CD4-positive, alpha-beta memory T cell (primary cell): ENCODE measurements around the gene KRTAP29-1. TPM values are rescaled to one million over a fixed set of nuclear protein-coding genes. Genes with fewer than 3 reads are reported as not detected.
A peak's percentile ranks its signal among the peaks of the same experiment; 100 is the strongest.

Source experiments
- CTCF ChIA-PET: fragments of 350-600 bp; sonication (Branson Sonifier 250); formaldehyde crosslinking; loops from one replicate; lab custom pipeline; 2021; ENCODE audit warnings: inconsistent platforms; ENCODE audit not compliant: partially characterized antibody; lab: Charles Lee
- POLR2A ChIA-PET: fragments of 350-600 bp; sonication (Branson Sonifier 250); formaldehyde crosslinking; loops from one replicate; lab custom pipeline; 2021; ENCODE audit not compliant: partially characterized antibody; lab: Charles Lee
- DNase-seq, 5 donors: peaks; one replicate each; pipeline versions ENCODE4 v3.0.0 to v3.0.0-alpha.2; 2020 to 2022; ENCODE audit warnings: mixed read lengths in 1 of 5
- H3K27ac ChIP-seq: one replicate; pipeline ENCODE4 v1.7.0; 2013; ENCODE audit warnings: low read depth, low read length
- H3K27me3 ChIP-seq: 2 replicates; pipeline ENCODE4 v1.7.0; 2013; ENCODE audit warnings: mild to moderate bottlenecking, low read length, moderate library complexity; ENCODE audit not compliant: insufficient read depth
- H3K36me3 ChIP-seq: 2 replicates; pipeline ENCODE4 v1.7.0; 2013; ENCODE audit warnings: mild to moderate bottlenecking, low read length, moderate library complexity; ENCODE audit not compliant: insufficient read depth
- H3K4me1 ChIP-seq: 2 replicates; pipeline ENCODE4 v1.7.0; 2013; ENCODE audit warnings: mild to moderate bottlenecking, low read length, moderate library complexity; ENCODE audit not compliant: insufficient read depth
- H3K4me3 ChIP-seq, 2 donors: one replicate each; pipeline ENCODE4 v1.7.0; 2013; ENCODE audit warnings: low read length in 2 of 2, mild to moderate bottlenecking in 1 of 2
- H3K9me3 ChIP-seq, 2 donors: one replicate each; pipeline ENCODE4 v1.7.0; 2013; ENCODE audit warnings: low read length in 2 of 2, control low read depth in 1 of 2; ENCODE audit not compliant: control insufficient read depth in 1 of 2
- H3K27ac Mint-ChIP-seq, 7 donors: one replicate each; pipeline ENCODE4 v1.8.0; 2020 to 2021; ENCODE audit warnings: mixed read lengths in 7 of 7, mild to moderate bottlenecking in 6 of 7, inconsistent platforms in 3 of 7, moderate library complexity in 3 of 7
- H3K27me3 Mint-ChIP-seq, 2 donors: one replicate each; pipeline ENCODE4 v1.8.0; 2020 to 2021; ENCODE audit warnings: mixed read lengths in 2 of 2
- H3K36me3 Mint-ChIP-seq, 2 donors: one replicate each; pipeline ENCODE4 v1.8.0; 2020 to 2021; ENCODE audit warnings: mixed read lengths in 2 of 2, inconsistent platforms in 1 of 2, mild to moderate bottlenecking in 1 of 2
- H3K4me1 Mint-ChIP-seq, 4 donors: one replicate each; pipeline ENCODE4 v1.8.0; 2020 to 2021; ENCODE audit warnings: mixed read lengths in 4 of 4, mild to moderate bottlenecking in 1 of 4
- H3K4me3 Mint-ChIP-seq, 8 donors: one replicate each; pipeline ENCODE4 v1.8.0; 2020 to 2021; ENCODE audit warnings: mixed read lengths in 8 of 8, mild to moderate bottlenecking in 7 of 8, moderate library complexity in 6 of 8, inconsistent platforms in 3 of 8
- H3K9me3 Mint-ChIP-seq, 8 donors: one replicate each; pipeline ENCODE4 v1.8.0; 2020 to 2021; ENCODE audit warnings: mixed read lengths in 8 of 8, mild to moderate bottlenecking in 5 of 8, inconsistent platforms in 3 of 8, moderate library complexity in 1 of 8
- intact Hi-C: fragments of 100-400 bp; cut with micrococcal nuclease; formaldehyde crosslinking; loops from one replicate; pipeline ENCODE4 v1.15.1; 2023
- polyA plus RNA-seq, 2 donors: library from polyadenylated mRNA; unstranded; fragments of 300-500 nt; fragmentation: Illumina TruSeq; gene quantifications; one replicate each; pipeline ENCODE4 v1.2.3, GENCODE V29; 2021
- total RNA-seq, 2 experiments: library from RNA; stranded (reverse); gene quantifications; one replicate each; pipeline ENCODE4 v1.2.3, GENCODE V29; 2021

Gene KRTAP29-1
- total and polyA plus RNA-seq, 4 experiments from 2014 or later, result not detected

- peaks cover 51 to 80% (median 60%) of the 10 kb centered on the region in 4 donors for H3K4me1 Mint-ChIP-seq
- no peak overlapping the region for H3K27ac ChIP-seq
- no peaks in the 10 kb centered on the region for H3K36me3 Mint-ChIP-seq
- POLR2A ChIA-PET, result interaction anchor here (1.4 kb wide), 1 partner anchor 26 kb away, joined by 8 read pairs; the partner anchor contains the start of gene KRTAP16-1
- peak overlapping the region in 1 of 2 donors; percentile 18 for H3K4me3 ChIP-seq
- H3K9me3 ChIP-seq, result no peaks in the 10 kb centered on the region
- H3K36me3 ChIP-seq, result no peaks in the 10 kb centered on the region
- intact Hi-C loops, result no loop called here
- peak in 1 of 5 donors; percentile 40 for DNase-seq
- peak overlapping the region; percentile 59 to 92 (median 86) for H3K27ac Mint-ChIP-seq
- peak overlapping the region in 5 of 8 donors; percentile 46 to 72 (median 51) for H3K4me3 Mint-ChIP-seq
- peaks cover 64% of the 10 kb centered on the region for H3K4me1 ChIP-seq
- peaks cover 0 to 1% (median 0%) of the 10 kb centered on the region in 8 donors for H3K9me3 Mint-ChIP-seq
- H3K27me3 ChIP-seq, result no peaks in the 10 kb centered on the region
- H3K27me3 Mint-ChIP-seq, result no peaks in the 10 kb centered on the region
- CTCF ChIA-PET, result interaction anchor here (1.6 kb wide), 1 partner anchor 314 kb away, joined by 4 read pairs; no protein-coding TSS in a partner anchor
Observed at GRCh38 chr17:41334385-41335305, 32.0 kb upstream of the KRTAP29-1 start.

DNA sequence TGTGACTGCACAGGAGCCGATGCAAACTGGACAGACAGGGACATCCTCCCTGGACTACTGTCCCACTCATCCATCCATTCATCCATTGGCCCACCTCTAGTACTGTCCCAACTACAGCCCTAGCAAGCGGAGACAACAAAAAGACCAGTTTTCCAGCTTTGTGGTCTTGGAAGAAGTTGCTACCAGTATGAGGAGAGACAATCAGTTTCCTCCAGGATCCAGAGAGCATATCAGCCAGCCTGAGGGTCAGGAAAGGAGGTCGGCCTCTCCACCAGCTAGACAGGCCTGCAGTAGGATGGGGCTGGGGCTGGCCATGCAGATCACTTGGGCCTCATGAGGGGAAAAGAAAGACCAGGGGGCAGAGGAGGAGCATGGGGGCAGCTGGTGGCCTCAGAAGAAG, 31.2 kb upstream of the KRTAP29-1 start:
- intact Hi-C loops, result no loop called here
- H3K27ac Mint-ChIP-seq, result peak overlapping the region in 6 of 7 donors; percentile 26 to 92 (median 76)
- Histone ChIP-seq H3K27ac (no peak overlapping the region), H3K4me3 (no peak overlapping the region), H3K36me3 (no peaks in the 10 kb centered on the region), H3K27me3 (no peaks in the 10 kb centered on the region), H3K9me3 (no peaks in the 10 kb centered on the region), H3K4me1 (peaks cover 64% of the 10 kb centered on the region)
- peak overlapping the region in 4 of 8 donors; percentile 43 to 72 (median 46) for H3K4me3 Mint-ChIP-seq
- peaks cover 0 to 1% (median 0%) of the 10 kb centered on the region in 8 donors for H3K9me3 Mint-ChIP-seq
- no peak for DNase-seq
- peaks cover 43 to 77% (median 53%) of the 10 kb centered on the region in 4 donors for H3K4me1 Mint-ChIP-seq
- no peaks in the 10 kb centered on the region for H3K27me3 Mint-ChIP-seq
- POLR2A ChIA-PET, result interaction anchor here (0.6 to 1.4 kb wide), 2 partner anchors 25 to 208 kb away, joined by 3 to 8 read pairs; partner anchors contain the start of gene KRTAP16-1
- CTCF ChIA-PET, result interaction anchor here (1.6 to 4.5 kb wide), 2 partner anchors 12 to 315 kb away, joined by 4 to 26 read pairs; no protein-coding TSS in a partner anchor
- H3K36me3 Mint-ChIP-seq, result no peaks in the 10 kb centered on the region

DNA sequence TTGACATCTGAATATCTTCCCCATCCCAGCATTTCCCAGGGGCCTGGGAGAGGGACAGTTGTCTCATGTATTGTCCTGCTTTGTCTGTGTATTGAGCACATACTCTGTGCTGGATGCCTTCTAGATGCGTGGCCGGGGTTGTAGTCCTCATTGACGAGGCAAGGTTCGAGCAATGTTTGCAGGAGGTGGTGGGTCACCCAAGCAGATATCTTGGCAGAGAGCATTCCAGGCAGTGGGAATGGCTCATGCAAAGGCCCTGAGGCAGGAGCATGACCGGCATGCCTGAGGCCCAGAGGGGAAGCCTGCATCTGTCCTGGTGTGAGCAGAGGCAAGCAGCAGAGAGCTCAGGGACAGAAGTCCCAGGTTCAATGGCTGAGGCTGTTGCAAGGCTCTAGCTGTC, 30.4 kb upstream of the KRTAP29-1 start:
- H3K36me3 ChIP-seq, result no peaks in the 10 kb centered on the region
- H3K9me3 ChIP-seq, result no peaks in the 10 kb centered on the region
- H3K27me3 ChIP-seq, result no peaks in the 10 kb centered on the region
- no peaks in the 10 kb centered on the region for H3K27me3 Mint-ChIP-seq
- H3K27ac ChIP-seq, result no peak overlapping the region
- POLR2A ChIA-PET, result interaction anchor here (0.6 to 1.2 kb wide), 2 partner anchors 8 to 207 kb away, joined by 3 to 4 read pairs; no protein-coding TSS in a partner anchor
- CTCF ChIA-PET, result interaction anchor here (1.6 to 4.5 kb wide), 2 partner anchors 11 to 315 kb away, joined by 4 to 26 read pairs; no protein-coding TSS in a partner anchor
- peaks cover 0 to 1% (median 0%) of the 10 kb centered on the region in 8 donors for H3K9me3 Mint-ChIP-seq
- no peak for DNase-seq
- peaks cover 64% of the 10 kb centered on the region for H3K4me1 ChIP-seq
- peak overlapping the region in 5 of 7 donors; percentile 23 to 73 (median 61) for H3K27ac Mint-ChIP-seq
- H3K36me3 Mint-ChIP-seq, result no peaks in the 10 kb centered on the region
- H3K4me3 ChIP-seq, result no peak overlapping the region
- H3K4me3 Mint-ChIP-seq, result peak overlapping the region in 2 of 8 donors; percentile 15 to 42
- peaks cover 43 to 77% (median 51%) of the 10 kb centered on the region in 4 donors for H3K4me1 Mint-ChIP-seq
- intact Hi-C loops, result no loop called here

GRCh38 chr17:41332239-41332638, 29.6 kb upstream of the KRTAP29-1 start:
- H3K27me3 ChIP-seq, result no peaks in the 10 kb centered on the region
- Mint-ChIP-seq H3K27ac (peak overlapping the region in 2 of 7 donors; percentile 31 to 68), H3K36me3 (no peaks in the 10 kb centered on the region), H3K4me3 (peak overlapping the region in 1 of 8 donors; percentile 13), H3K27me3 (no peaks in the 10 kb centered on the region), H3K4me1 (peaks cover 38 to 73% (median 46%) of the 10 kb centered on the region in 4 donors), H3K9me3 (peaks cover 0 to 1% (median 0%) of the 10 kb centered on the region in 8 donors)
- intact Hi-C loops, result no loop called here
- H3K36me3 ChIP-seq, result no peaks in the 10 kb centered on the region
- no peaks in the 10 kb centered on the region for H3K9me3 ChIP-seq
- ChIA-PET POLR2A (interaction anchor here (1.0 to 1.2 kb wide), 4 partner anchors 8 to 24 kb away, joined by 3 to 4 read pairs (median 4); no protein-coding TSS in a partner anchor), CTCF (interaction anchor here (4.5 kb wide), 1 partner anchor 10 kb away, joined by 26 read pairs; no protein-coding TSS in a partner anchor)
- no peak overlapping the region for H3K27ac ChIP-seq
- no peak overlapping the region for H3K4me3 ChIP-seq
- H3K4me1 ChIP-seq, result peaks cover 64% of the 10 kb centered on the region
- no peak for DNase-seq

DNA sequence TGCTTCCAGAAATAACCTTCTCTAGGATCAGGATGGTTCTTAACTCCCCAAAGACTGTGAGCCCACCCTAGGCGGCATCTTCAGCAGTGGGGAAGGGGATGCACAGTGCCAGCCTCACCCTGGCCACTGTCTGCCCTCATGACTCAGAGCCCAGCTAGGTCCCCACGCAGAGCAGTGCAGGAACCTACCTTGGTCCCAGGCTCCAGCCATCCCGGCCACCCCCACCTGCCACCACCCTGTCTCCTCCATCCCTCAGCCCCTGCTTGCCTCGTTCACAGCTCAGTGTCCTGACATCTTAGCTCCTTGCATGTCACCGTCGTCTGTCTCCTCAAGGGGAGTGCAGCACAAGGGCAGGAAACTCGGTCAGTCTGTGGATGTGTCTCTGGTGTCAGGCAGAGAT, 29.0 kb upstream of the KRTAP29-1 start:
- Mint-ChIP-seq H3K36me3 (no peaks in the 10 kb centered on the region), H3K4me1 (peaks cover 39 to 73% (median 48%) of the 10 kb centered on the region in 4 donors), H3K27ac (peak overlapping the region in 2 of 7 donors; percentile 8 to 52), H3K27me3 (no peaks in the 10 kb centered on the region), H3K9me3 (peaks cover 0 to 1% (median 0%) of the 10 kb centered on the region in 8 donors), H3K4me3 (no peak overlapping the region)
- POLR2A ChIA-PET, result interaction anchor here (1.0 to 1.2 kb wide), 3 partner anchors 8 to 23 kb away, joined by 3 to 4 read pairs (median 3); no protein-coding TSS in a partner anchor
- H3K27me3 ChIP-seq, result no peaks in the 10 kb centered on the region
- no peak overlapping the region for H3K27ac ChIP-seq
- no peaks in the 10 kb centered on the region for H3K9me3 ChIP-seq
- no peak overlapping the region for H3K4me3 ChIP-seq
- no peak for DNase-seq
- peaks cover 64% of the 10 kb centered on the region for H3K4me1 ChIP-seq
- intact Hi-C loops, result no loop called here
- H3K36me3 ChIP-seq, result no peaks in the 10 kb centered on the region
- CTCF ChIA-PET, result interaction anchor here (4.5 kb wide), 1 partner anchor 10 kb away, joined by 26 read pairs; no protein-coding TSS in a partner anchor

DNA sequence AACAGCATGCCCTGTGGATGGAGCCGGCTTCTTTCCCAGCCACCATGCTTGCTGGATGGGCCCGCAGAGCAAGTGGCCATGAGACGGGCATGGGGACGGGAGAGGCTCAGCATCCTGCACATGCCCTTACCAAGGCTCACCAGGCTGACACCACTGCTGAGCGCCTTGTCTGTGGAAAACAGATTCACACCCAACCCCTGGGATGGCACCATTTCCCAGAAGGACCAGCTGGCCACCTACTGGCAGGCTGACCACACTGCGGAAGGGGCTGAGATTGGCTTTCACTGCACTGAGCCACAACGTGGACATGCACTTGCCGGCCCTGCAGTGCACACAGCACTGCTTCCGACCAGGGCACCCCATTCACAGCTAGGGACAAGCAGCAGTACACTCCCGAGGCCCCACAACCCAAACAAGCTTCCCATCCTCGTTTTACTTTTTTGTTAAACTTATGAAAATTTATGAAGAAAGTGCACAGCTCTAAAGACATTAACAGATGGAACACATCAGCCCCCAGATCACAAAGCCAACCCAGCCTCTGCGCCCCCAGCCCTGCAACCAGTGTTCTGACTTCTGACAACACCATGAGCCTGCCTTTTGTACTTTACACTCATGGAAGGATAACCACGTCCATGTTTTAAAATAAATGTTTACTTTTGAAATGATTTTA, 26.8 kb upstream of the KRTAP29-1 start:
- Histone ChIP-seq H3K4me1 (peaks cover 63% of the 10 kb centered on the region), H3K36me3 (no peaks in the 10 kb centered on the region), H3K4me3 (no peak overlapping the region), H3K27ac (no peak overlapping the region), H3K9me3 (no peaks in the 10 kb centered on the region), H3K27me3 (no peaks in the 10 kb centered on the region)
- Mint-ChIP-seq H3K27me3 (no peaks in the 10 kb centered on the region), H3K9me3 (peaks cover 0 to 1% (median 0%) of the 10 kb centered on the region in 8 donors), H3K36me3 (no peaks in the 10 kb centered on the region), H3K4me1 (peaks cover 27 to 70% (median 39%) of the 10 kb centered on the region in 4 donors), H3K27ac (peak overlapping the region in 1 of 7 donors; percentile 39), H3K4me3 (peak overlapping the region in 1 of 8 donors; percentile 4)
- DNase-seq, result no peak
- intact Hi-C loops, result no loop called here
- CTCF ChIA-PET, result interaction anchor here (1.2 to 4.5 kb wide), 3 partner anchors 7 to 220 kb away, joined by 3 to 26 read pairs (median 3); no protein-coding TSS in a partner anchor
- POLR2A ChIA-PET, result interaction anchor here (0.7 to 2.5 kb wide), 3 partner anchors 10 to 12 kb away, joined by 3 to 13 read pairs (median 7); no protein-coding TSS in a partner anchor
